GM18858 (cell line): ENCODE results near the gene STEEP1.
"Not testable (repeated sequence)": the region's sequence is repeated elsewhere in the genome, so short reads cannot be mapped to it uniquely, and the experiment has no call there.

Experiments
- ATAC-seq: cut with Tn5 transposase; IDR thresholded peaks from one replicate; pipeline ENCODE4 v1.9.1; 2021; ENCODE audit not compliant: unreplicated experiment

STEEP1 gene

DNA sequence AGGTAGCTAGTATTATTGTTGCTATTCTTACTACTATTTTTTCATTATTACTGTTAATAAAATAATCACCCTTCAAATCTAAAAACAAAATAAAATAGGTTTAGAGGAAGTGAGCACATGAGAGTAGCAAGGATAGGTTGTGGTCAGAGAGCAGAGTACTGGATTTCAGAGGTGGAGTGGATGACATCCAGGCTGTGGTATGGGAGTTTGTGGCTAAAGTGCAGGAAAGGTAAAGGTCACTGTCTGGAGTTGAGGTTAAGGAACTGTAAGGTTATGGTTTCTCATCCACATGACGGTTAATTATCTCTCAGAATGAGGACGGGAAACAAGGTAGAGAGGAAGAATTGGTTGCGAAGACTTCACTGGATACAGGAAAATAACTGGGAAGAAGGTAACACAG is 27.7 kb downstream of the STEEP1 start:
- no peak for ATAC-seq

DNA sequence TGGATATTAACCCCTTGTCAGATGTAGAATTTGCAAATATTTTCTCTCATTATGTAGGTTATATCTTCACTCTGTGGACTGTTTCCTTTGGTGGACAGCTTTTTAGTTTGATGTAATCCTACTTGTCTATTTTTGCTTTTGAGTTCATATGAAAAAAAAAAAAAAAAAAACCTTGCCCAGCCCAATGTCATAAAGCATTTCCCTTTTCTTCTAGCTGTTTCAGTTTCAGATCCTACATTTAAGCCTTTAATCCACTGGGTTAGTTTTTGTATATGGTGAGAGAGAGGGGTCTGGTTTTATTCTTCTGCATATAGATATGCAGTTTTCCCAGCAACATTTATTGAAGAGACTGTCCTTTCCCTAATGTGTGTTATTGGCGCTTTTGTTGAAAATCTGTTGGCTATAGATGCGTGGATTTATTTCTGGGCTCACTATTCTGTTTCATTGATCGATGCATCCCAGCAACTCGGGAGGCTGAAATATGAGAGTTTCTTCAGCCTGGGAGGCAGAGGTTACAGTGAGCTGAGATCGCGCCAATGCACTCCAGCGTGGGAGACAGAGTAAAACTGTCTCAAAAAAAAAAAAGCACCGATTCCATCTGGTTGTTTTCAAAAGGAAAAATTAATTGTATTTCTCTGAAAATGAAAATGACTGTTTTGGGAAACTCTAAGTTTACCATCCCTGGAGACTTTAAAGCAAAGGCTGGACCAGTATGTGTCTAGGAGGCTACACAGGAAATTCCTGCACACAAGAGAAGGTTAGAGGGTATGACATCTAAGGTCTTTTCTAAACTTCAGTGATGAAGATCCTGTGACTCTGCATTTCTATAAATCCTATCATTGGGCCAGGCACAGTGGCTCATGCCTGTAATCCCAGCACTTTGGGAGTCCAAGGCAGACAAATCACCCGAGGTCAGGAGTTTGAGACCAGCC is 35.6 kb downstream of the STEEP1 start:
- no peak for ATAC-seq

DNA sequence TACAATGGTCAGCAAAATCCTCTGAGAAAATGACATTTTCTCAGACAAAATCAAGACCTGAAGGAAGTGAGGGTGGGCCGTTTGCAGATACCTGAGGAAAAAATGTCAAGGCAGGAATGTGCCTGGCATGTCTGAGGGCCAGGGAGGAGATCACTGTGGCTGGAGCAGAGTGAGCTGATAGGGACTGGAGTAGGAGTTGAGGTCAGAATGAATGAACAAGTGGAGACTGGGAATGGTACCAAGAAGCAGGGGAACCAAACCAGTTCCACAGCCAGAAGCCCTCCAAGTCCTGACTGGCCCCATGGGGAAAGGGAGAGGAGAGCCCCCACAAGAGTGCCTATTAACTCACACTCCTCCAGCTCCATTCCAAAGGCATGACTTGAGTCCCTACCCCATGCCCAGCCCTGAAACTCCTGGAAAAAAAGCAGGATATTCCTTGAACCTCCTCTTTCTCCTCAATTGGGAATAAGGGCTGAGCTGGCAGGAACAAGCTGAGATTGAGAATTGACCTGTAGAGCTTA is 41.5 kb downstream of the STEEP1 start:
- no peak for ATAC-seq

DNA sequence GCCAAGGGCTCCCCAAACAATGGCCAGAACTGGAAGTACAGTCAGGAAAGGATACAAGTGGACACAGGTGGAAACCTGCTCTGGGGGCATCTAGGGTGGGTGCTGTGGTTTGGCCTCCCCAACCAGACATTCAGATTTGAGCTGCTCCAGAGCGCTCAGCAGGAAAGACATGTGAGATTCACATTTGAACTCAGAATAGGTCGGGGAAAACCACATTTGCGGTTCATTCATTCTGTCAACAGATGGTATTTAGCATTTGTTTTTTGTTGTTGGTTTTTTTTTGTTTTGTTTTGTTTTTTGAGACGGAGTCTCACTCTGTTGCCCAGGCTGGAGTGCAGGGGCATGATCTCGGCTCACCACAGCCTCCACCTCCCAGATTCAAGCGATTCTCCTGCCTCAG is 44.0 kb downstream of the STEEP1 start:
- no peak for ATAC-seq

DNA sequence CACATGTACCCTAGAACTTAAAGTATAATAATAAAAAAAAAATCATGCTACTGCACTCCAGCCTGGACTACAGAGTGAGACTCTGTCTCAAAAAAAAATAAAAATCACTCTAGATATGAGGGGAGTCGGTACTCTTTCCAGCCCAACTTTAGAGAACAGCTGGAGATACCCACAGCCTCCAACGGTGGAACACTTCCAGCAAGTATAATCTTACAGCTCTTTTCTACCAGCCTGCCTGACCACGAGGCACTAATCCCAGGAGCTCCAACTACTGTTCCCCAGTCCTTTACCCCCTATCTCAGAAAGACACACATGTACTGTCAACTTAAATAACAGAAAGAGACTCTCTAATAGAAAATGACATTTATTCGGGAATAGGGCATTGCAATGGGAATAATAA is 46.8 kb downstream of the STEEP1 start:
- ATAC-seq = no peak

DNA sequence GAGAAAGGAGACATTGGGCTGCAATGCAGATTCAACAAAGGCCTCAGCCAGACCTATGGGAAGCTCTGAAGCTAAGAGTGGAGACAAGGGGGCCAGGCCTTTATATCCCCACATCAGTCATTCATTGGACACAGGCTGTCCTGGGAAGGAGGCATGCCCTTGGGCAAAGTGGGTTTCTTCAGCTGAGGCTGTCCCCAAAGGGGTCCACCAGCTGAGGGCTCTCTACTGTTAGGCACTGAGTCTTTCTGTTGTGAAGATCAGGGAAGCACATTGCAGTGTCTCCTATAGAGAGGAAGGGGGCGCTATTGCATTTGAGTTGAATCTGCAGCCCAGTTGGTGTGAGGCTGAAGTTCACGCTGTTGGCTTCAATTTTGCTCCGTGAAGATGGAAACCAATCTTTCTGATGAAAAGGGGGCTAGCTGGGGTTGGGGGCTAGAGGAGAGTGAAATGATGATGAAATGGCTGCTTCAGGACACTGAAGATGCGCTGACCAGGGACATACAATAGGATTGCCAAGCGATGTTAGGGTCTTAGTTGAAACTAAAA is 49.0 kb downstream of the STEEP1 start:
- peak; percentile 78 for ATAC-seq

DNA sequence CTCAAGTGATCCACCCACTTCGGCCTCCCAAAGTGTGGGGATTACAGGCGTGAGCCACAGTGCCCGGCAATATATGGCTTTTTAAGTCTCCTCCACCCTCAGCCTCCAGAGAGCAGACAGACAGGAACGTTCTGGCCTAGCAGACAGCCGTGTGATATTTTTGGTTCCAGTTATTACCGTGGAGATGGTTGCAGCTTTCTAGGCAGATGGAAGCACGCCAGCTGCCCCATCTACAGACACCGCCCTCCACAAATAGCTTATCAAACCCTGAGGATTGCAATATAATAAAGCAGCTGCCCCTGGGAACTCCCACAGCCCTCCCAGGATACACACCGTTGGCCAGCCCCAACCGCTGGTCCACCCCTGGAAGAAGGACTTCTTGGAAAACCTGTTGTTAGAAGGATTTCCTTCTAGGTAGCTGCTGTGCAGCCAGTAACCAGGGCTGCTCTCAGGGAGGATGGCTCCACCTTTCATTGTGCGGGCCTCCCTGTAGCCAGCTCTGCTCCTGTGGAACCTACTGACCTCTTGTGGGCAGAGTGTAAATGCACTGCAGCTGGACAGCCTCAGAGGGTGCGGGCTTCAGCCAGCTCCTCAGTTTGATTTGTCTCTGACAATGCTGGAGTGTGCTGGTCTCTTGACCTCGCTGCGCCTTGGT is 52.9 kb downstream of the STEEP1 start:
- ATAC-seq = peak; percentile 53

DNA sequence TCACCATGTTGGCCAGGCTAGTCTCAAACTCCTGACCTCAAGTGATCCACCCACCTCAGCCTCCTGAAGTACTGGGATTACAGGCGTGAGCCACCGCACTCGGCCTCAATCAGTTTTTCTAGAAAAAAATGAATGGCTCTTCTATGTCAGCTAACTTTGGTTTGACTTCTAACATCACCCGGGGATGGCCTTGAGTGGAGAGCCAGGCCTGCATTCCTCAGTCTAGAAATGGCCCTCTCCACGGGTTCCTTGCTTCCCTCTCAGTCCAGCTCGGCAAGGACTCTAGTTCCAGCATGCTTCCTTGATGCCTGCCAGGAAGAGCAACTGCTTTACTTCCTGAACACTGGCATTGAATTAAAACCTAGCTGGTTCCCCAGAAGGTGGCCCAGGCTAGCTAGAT is 58.0 kb downstream of the STEEP1 start:
- ATAC-seq = no peak

DNA sequence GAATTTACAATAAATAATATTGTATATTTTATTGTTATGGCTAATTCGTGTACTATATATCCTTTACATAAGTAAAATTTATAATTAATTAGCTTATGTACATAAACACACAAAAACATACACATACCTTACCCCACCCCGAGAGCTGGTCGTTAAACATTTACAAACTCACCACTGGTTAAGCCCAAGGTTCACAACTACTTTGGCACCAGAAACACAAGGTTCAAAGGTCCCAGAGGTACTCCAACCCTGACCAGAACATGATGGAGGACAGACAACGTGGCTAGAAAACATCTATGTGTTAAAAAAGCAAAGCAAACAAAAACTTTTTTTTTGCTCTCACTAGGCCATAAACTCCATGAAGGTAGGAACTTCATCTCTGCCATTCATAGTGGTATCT is 59.3 kb downstream of the STEEP1 start:
- no peak for ATAC-seq

DNA sequence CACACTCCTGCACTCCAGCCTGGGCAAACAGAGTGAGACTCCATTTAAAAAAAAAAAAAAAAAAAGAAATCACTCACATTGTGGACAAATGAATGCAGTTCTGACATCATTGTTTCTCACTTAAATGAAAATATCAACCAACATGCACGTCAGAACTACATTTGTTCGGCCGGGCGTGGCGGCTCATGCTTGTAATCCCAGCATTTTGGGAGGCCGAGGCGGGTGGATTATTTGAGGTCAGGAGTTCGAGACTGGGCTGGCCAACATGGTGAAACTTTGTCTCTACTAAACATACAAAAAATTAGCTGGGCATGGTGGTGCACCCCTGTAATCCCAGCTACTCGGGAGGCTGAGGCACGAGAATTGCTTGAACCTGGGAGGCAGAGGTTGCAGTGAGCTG is 60.1 kb downstream of the STEEP1 start:
- not testable (repeated sequence) for ATAC-seq

DNA sequence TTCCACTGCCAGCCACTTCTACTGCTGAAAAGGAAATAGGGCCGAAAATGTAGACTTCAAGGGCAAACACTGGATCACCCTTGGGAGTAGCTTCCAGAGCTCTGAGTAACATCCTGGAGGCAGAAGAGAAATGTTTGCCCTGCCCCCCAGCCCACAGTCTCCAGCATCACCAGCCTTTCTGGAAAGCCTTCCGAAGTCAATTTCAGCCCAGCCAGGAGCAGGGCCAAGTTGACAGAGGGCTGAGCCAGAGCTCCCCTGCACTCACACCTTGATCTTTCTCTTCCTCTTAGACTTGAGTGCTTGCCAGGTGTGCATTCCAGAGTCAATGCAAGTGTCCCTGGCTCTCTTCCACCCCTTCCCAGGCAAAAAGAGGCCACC is 61.7 kb downstream of the STEEP1 start:
- ATAC-seq = no peak

DNA sequence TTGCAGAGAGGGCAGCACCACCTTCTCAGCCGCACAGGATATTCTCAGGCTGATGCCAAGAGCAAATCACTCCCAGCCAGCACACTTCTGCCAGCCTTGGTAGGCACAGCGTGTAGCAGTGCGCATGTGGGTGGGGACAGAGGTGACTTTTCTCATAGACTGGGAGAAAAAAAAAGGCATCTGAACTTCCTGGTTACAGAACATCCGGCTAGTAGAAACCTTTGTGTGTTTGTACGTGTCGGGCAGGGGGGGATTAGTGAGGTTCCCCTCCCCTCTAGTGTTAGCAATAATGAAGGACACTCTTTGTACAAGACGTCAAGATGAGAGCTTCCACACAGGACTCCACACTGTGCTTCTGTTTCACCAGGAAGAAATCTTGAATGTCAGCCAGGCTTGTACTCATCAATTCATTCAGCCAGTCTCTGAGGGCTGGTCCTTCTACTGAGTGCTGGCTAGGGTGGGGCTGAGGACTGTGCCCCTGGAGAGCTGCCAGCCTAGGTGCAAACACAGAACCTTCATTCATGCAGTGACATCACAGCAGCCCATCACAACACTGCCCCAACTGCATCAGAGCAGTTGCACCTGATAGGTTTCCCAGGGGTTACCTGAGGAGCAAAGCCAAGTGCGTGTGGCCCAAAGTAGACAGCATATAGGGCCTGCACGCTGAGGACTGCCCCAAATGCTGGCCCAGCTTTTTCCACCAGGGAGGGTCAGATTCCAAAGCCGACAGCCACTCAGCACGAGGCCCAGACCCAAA is 62.3 kb downstream of the STEEP1 start:
- ATAC-seq = no peak

DNA sequence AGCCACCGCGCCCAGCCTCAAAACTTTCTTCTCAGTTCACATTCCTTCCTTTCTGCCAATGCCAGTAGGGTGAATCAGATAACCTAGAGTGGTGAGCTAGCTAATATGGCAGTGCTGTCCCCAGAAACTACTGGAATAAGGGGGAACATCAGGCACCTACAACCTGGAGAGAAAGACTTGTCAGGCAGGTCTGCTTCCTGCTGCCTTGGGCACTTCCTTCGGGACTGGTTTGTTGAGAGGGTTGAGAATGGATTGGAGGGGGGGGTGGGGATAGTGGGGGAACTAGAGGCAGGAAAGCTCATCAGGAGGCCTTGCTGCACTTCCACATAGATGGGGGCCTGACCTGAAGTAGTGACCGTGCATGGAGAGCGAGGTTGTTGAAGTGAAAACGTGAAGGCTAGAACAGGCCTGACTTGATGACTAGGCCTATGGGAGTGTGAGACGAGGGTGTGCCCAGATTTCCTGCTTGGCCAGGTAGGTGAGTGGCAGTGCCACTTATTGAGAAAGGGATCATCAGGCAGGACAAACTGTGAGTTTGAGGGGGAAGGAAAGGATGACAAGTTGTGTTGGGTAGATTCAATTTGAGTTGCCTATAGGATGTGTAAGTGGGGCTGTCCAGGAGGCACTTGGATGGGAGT is 63.6 kb downstream of the STEEP1 start:
- no peak for ATAC-seq

DNA sequence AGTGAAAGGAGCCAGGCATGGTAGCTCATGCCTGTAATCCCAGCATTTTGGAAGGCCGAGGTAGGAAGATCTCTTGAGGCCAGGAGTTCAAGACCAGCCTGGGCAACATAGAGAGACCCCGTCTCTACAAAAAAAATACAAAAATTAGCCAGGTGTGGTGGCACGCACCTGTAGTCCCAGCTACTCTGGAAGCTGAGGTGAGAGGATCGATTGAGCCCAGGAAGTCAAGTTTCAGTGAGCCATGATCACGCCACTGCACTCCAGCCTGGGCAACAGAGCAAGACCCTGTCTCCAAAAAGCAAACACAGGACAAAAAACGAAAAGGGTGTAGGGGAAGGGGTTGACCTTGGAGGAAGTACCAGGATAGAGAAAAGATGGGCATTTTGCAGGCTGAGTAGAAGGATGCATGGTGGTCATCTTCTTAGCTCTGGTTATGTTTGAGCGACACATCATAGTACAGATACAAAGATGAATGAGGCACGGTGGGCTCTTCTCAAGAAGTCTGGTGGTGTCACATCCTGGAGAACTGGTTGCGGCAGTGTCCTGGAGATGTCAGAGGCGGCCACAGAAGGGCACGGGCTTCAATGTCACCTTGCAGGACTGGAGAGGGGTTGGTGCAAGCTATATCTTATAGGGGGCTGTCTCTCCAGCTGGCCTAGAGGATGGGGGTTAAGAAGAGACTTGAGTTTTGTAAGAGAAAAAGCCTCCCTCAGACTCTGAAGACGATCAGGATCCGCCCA is 65.0 kb downstream of the STEEP1 start:
- no peak for ATAC-seq

DNA sequence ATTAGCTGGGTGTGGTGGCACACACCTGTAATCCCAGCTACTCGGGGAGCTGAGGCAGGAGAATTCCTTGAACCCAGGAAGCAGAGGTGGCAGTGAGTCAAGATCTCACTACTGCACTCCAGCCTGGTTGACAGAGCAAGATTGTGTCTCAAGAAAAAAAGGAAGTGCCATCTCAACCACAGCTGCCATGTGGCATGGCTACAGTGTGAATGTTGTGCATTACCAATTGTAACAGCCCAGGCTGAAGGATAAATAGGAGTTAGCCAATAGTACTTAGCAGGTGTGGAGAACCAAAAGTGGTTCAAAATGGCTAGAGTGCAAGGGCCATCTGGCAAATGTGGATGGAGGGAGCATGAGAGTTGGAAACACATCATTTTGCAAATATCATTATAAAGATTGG is 68.0 kb downstream of the STEEP1 start:
- no peak for ATAC-seq

DNA sequence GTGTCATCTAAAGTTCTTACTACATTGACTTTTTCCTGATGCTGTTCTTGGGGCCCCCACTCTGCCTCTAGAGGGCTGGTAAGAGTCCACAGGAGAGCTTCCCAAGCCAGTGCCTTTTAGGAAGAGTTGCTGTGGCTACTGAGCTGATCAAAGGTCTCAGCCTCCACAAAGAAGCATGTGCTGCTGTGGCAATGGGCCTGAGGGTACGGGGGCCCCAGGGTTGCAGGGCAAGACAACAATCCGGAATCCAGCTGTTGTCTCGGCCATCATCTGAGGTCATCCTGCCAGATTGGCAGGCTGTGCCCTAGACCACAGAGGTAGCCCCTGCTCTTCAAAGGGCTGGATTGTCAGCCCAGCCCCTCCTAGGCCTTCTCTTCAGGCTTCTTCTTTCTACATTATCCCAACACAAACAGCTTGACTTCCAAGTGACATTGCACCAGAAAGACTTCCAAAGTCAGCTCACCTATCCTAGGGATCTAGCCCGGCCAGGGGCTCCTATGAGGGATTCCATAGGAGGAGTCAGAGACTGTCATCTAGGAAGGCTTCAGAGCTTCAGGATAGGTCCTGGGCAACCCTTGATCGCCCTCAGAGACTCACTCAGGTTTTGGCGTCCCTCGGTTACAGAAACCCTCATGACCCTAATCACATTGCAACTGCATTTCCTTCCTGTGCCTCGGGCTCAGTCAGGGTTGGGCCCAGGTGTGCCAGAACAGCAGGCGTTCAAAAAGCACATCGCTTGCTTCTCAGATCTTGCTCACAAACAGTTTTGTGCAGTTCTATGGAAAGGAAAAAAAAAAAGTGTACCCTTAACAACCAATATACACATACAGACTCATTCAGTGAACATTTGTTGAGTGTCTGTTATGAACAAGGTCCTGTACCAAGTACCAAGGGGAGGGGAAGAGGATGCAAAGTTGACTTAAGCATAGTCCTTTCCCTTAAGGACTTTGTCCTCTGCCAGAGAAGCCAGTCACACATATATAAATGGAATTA is 69.2 kb downstream of the STEEP1 start:
- ATAC-seq = no peak

DNA sequence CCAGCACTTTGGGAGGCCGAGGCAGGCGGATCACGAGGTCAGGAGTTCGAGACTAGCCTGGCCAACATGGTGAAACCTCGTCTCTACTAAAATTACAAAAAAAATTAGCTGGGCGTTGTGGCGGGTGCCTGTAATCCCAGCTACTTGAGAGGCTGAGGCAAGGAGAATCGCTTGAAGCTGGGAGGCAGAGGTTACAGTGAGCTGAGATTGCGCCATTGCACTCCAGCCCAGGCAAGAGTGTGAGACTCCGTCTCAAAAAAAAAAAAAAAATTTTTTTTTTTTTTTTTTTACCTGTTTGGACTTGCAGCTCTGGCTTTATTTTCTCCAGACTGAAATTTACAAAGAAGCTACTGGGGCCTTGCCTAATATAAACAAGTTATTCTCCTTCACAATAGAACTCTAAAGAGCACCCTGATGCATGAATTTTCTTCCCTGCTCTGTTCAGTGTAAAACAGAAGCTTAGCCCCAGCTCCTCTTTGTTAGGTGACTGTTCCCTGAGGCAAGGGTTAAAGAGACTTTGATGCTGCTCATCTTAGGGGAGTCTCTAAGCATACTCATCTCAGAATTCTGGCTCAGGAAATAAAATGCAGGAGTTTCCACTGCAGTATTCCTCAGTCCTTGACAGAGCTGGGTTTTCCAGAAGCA is 71.2 kb downstream of the STEEP1 start:
- ATAC-seq = not testable (repeated sequence)

DNA sequence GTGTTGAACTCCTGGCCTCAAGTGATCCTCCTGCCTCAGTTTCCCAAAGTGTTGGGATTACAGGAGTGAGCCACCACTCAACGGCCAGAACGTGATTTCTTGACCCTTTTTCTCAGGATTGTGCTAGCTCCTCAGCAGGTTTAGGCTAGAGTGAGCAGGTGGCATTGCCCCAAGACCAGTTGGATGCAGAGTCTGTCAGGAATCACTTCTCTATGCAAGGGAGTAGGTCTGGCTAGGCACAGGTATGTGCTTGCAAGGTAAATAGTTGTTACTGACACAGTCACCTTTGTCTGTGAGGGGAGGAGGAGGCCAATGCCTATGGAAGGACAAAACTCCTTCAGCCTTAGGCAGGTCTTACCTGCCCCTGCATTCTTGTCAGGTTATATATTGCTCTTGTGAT is 72.7 kb downstream of the STEEP1 start:
- ATAC-seq = no peak
